GM21423 (cell line): ENCODE results near the gene SUMF2.
"Not testable (repeated sequence)": the region's sequence is repeated elsewhere in the genome, so short reads cannot be mapped to it uniquely, and the experiment has no call there.

ENCODE experiments used
- ATAC-seq: cut with Tn5 transposase; IDR thresholded peaks from one replicate; pipeline ENCODE4 v1.9.1; 2021; ENCODE audit warnings: mild to moderate bottlenecking, moderate library complexity; ENCODE audit not compliant: unreplicated experiment

SUMF2 gene

DNA sequence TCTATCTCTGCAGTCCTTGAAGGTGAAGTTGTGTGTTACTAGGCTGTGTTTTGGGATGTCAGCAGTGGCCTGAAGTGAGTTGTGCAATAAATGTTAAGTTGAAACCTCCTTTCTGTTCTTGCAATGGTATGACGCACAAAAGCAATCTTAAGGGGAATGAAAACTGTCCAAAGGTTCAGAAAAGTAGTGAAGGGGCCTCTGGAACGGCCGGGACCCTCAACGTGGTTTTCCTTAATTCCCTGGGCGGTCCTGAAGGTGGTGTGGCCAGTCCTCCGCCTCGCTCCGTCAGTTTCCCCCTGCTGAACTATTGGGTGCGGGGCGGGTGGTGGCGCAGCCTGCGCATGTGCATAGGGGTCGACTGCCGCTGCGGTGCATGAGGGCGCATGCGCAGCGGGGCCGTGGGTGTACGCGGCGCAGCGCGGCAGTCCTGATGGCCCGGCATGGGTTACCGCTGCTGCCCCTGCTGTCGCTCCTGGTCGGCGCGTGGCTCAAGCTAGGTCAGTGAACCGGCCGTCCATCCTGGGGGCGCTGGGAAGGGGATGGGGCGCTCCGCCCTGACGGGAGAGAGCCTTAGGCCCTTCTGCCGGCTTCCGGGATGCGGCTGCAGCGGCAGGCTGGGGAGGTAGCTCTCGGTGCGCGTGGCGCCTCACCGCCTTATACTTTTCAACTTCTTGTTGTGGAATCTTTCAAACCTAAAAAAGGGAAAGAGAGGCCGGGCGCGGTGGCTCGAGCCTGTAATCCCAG, at the start of gene SUMF2:
Gene SUMF2 (plus strand): TSS at position 405 of the 744 bp plus-strand sequence. CDS start 26 bp downstream, at position 431.
- ATAC-seq = peak; percentile 82

DNA sequence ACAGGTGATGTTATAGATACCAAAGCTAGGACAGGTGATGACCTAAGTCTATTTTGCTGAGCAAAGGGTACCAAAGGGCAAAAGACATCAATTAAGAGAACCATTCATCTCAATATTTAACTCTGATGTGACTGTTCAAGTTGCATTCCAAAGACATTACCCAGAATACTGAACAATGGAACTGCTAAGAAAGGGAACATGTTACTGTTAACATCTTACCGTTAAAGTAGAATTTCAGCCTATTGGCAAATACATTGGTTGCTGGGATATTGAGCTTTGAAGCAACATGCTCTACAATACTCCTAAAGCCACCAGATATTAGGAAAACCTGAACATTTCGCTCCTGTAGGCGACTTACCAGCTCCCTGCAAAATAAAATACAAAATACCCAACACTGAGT, 47.1 kb upstream of the SUMF2 start:
- not testable (repeated sequence) for ATAC-seq

DNA sequence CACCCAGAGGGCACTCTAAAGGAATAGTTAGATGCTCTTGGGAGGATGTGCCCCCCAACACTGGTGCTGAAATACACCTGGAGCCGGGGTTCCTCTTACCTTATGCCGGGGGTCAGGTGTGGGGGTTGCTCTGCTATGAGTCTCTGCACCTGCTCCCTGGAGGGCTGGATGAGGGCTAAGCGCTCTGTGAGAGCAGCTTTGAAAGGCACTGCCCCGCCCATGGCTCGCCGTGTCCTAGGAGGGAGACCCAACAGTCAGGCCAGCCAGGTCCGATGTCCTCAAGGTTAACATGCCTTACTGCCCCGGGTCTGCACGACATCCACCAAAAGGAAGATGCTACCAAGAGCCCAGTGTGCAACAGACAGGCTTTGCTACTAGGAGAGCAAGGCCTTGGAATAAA, 44.6 kb upstream of the SUMF2 start:
- no peak for ATAC-seq

DNA sequence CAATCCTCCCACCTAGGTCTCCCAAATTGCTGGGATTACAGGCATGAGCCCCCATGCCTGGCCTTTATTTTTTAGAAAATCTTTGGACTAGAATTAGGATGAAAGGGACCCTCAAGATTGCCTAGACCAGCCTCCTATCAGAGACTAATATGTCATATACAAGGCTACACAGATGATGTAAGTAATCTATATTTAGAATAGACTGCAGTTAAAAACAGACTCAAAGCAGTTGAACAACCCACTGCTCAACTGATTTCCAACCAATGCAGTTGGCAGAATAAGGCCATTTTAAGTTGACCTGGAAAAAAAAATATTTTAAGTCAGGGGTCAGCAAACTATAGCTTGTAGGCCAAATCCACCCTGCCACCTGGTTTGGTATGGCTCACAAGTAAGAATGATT, 40.6 kb upstream of the SUMF2 start:
- ATAC-seq = no peak

DNA sequence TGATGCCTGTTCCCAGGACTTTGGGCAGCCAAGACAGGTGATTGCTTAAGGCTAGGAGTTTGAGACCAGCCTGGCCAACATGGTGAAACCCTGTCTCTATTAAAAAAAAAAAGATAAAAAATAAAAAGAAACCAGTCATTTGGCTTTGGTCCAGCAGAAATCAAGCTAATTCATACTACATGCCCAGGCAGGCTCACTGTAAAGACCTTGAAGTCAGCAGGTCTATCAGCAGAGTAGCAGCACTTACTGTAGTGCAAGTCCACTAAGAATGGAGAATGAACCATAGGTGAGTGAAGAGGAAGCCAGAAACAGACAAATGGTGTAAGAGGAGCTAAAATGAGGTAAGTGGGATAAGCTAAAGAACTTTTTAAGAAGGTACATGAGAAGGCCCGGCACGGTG, 37.5 kb upstream of the SUMF2 start:
- ATAC-seq = no peak

DNA sequence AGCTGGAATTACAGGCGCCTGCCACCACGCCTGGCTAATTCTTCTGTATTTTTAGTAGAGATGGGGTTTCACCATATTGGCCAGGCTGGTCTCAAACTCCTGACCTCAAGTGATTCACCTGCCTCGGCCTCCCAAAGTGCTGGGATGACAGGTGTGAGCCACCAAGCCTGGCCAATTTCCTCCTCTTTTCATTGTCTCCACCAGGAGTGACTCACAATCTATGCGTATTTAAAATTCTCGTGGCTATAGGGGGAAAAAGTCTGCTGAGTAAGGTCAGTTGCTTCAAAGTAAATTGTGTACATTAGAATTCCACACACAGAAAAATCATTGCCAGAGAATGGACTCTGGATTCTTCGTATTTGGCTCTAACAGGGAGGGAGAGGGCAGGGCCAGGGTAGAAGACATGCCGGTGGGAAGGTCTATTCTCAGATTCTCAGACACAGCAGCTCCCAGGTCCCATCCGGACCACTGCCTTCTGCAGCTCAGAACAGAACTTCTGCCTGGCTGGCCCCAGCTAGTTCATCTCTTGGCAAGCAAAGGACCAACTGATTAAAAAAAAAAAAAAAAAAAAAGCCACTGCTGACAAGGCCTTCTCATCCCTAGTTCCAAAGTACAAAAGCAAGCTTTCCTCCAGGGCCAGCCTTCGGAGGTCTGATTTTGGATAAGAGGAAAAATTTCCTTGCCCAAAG, 35.0 kb upstream of the SUMF2 start:
- no peak for ATAC-seq

DNA sequence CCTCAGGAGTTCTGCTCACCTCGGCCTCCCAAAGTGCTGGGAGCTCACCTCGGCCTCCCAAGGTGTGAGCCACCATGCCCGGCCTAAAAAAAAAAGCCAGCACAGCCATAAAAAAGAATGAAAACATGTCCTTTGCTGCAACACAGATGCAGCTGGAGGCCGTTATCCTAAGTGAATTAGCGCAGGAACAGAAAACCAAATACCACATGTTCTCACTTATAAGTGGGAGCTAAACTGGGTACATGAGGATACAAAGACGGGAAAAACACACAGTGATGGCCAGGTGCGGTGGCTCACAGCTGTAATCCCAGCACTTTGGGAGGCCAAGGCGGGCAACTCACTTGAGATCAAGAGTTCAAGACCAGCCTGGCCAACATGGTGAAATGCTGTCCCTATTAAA, 33.7 kb upstream of the SUMF2 start:
- no peak for ATAC-seq

DNA sequence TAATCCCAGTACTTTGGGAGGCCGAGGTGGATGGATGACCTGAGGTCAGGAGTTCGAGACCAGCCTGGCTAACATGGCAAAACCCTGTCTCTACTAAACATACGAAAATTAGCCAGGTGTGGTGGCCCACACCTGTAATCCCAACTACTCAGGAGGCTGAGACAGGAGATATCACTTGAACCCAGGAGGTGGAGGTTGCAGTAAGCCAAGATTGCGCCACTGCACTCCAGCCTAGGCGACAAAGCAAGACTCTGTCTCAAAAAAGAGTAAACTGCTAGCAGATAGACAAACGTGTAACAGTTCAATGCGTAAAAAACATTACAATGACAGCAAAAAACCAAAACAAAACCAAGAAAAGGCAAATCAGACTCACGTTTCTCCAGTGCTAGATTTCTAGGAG, 32.5 kb upstream of the SUMF2 start:
- ATAC-seq = not testable (repeated sequence)

DNA sequence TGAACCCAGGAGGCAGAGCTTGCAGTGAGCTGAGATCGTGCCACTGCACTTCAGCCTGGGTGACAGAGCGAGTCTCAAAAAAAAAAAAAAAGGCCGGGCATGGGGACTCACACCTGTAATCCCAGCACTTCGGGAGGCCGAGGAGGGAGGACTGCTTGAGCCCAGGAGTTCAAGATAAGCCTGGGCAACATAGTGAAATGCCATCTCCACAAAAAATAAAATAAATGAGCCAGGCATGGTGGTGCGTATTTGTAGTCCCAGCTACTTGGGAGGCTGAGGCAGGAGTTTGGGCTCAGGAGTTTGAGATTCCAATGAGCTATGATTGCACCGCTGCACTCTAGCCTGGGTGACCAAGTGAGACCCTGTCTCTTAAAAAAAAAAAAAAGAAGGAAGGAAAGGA, 31.5 kb upstream of the SUMF2 start:
- ATAC-seq = not testable (repeated sequence)

DNA sequence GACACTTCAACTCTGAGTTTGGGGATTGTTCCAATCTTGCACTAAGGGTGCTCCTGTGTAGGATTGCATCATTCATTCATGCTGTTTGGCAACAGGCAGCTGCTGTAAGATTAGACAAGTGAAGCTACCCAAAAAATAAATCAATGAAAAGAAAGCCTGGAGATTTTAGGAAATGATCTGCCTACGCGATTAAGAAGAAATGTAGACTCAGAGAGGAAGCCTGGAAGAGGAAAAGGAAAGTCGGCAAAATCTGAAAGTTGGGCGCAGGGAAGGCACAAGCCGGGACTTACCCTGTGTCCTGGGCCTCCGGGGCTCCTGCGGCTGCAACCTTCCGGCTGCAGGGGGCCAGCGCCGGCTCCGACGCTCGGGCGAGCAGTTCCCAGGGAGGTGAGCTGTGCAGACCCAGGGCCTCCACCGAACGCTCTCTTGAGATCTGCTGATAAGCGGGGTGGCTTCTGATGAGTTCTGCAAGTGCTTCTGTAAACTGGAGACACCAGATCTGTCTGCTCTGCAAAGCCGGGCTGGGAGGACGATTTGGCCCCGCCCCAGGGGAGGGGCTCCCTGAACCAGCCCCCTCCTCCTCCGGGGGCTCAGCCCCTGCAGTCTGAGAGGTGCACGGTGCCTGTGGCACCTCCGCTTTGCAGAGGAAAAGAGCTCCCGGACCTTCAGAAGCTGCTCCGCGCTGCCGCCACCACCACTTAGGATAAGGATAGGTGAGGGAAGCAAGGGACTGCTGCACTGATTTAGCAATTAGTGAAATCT, 30.2 kb upstream of the SUMF2 start:
- ATAC-seq = peak; percentile 97

DNA sequence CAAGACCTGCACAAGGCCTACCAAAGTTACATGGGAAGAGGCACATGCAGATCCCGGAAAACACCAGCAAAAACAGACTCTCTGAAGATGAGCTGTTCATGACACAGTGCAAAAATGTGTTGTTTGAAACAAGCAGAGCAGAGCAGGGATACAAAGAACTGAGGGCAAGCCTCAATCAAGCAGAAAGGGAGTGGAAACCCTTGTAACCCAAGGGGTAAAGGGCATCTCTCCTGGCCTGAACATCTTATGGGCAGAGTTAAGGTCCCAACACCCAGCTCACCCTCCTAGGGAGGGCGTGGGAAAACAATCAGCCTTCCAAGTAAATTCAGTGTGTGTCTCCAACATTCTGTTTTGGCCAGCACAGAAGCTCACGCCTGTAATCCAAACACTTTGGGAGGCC, 23.4 kb upstream of the SUMF2 start:
- ATAC-seq = no peak

DNA sequence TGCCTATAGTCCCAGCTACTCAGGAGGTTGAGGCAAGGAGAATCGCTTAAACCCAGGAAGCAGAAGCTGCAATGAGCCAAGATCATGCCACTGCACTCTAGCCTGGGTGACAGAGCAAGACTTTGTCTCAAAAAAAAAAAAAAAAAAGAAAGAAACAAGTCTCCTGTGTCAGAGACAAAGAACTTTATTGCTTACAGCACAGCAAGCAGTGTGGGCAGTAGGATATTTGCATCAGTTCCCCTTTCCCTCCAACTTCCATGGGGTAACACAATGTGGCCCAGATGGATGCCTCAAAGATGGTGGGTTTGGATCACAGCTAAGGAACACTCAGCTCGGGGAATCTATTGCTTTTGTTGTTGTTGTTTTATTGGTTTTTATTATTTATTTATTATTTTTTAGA, 18.3 kb upstream of the SUMF2 start:
- ATAC-seq = not testable (repeated sequence)

DNA sequence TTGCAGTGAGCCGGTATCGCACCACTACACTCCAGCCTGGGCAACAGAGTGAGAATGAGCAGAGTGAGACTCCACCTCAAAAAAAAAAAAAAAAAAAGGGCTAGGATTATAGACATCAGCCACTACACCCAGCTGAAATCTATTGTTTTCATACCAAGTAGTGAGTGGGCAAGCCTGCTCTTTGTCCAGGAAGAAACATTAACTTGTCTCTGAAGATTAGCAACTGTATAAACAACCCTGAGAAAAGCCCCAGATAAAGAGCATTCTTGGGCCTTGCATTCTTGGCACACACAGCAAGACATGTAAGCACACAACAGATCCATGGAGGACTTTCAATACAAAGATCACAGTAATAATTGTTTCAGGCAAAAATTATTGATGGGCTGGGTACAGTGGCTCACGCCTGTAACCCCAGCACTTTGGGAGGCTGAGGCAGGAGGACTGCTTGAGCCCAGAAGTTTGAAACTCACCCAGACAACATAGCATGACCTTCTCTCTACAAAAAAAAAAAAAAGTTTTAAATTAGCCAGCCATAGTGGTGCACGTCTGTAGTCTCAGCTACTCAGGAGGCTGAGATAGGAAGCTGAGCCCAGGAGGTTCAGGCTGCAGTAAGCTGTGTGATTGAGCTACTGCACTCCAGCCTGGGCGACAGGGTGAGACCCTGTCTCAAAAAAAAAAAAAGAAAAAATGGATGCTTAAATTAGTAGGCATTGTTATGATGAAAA, 17.2 kb upstream of the SUMF2 start:
- ATAC-seq = no peak

DNA sequence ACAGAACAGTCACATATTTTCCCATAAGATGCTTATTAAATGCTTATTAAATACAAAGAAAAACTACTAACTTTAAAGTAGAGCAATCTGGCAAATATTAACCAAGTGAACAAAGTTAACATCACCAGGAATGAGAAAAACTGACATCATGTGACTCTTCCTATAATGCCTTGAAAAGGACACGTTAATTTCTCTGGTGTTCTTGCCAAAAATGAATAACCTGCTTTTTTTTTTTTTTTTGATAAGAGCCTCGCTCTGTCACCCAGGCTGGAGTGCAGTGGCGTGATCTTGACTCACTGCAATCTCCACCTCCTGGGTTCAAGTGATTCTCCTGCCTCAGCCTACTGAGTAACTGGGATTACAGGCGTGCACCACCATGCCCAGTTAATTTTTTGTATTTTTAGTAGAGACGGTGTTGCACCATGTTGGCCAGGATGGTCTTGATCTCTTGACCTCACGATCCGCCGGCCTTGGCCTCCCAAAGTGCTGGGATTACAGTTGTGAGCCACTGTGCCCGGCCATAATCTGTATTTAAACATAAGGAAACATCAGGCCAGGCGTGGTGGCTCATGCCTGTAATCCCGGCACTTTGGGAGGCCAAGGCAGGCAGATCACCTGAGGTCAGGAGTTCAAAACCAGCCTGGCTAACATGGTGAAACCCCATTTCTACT, 16.5 kb upstream of the SUMF2 start:
- ATAC-seq = not testable (repeated sequence)

DNA sequence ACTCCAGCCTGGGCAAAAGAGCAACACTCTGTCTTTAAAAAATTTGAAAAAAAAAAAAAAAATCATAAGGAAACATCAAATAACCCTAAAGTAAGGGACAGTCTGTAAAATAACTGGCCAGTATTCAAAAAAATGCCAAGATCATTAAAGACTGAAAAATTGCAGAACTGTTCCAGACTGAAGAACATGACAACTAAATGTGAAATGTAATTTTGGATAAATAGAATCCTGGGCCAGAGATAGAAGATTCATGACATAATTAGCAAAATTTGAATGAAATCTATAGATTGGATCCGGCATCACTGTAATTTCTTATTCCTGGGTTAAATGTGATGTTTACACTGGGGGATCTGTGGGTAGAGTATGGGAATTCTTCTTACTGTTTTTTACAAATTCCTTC, 15.8 kb upstream of the SUMF2 start:
- no peak for ATAC-seq

DNA sequence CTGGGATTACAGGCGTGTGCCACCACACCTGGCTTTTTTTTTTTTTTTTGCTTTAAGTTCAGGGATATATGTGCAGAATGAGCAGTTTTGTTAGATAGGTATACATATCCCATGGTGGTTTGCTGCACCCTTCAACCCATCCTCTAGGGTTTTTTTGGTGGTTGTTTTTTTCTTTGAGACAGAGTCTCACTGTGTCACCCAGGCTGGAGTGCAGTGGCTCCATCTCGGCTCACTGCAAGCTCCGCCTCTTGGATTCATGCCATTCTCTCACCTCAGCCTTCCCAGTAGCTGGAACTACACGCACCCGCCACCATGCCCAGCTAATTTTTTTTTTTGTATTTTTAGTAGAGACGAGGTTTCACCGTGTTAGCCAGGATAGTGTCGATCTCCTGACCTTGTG, 15.3 kb upstream of the SUMF2 start:
- ATAC-seq = not testable (repeated sequence)

DNA sequence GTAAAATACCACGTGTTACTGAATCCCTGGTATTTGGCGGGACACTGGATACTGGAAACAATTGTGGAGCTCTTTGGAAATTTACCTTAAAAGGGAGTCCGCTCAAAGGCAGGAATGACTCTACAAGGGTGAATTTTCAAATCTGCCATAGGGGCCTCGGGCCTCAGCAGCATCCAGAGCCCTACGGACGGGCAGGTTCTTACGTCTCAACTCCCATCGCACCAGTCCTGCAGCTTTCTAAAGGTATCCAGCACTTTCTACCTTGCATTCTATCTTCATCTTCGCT, 13.1 kb upstream of the SUMF2 start:
- ATAC-seq = no peak

DNA sequence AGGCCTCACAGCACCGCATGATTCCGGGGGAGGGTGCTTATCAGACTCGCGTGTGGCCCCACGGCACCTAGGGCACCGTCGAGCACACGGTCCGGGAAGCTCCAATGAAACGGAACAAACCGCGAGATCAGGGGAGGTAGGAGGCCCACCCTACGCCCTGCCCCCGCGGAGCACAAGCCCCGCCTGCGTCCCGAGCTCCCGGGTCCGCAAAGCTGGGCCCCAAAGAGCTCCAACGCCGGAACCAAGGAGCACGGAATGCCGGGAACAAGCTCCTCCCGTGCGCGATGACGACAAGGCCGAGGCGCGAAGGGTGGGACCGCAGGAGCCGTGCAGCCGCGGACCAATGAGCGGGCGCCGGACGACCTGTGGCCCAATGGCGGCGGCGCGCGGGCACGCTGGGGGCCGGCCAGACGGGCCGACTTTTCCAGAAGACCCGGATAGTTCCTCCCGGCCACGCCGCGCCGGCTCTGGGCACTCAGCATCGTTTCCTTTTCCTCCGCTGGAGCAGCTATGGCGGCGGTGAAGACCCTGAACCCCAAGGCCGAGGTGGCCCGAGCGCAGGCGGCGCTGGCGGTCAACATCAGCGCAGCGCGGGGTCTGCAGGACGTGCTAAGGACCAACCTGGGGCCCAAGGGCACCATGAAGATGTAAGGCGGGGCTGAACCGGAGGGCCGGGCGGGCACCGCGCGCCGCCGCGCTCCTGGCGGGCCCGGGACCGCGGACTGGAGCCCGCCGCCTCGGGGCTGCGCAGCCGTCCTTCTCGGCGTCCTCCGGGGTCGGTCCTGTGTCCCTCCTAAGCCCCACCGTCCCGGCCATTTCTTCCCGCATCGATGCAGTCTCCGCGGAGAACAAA, 12.5 kb upstream of the SUMF2 start, which contains the start of the genes CCT6A and PSPH:
Gene CCT6A (plus strand): TSS at position 427 of the 853 bp plus-strand sequence. CDS start 84 bp downstream, at position 511.
Gene PSPH (minus strand): TSS at position 106 of the 853 bp plus-strand sequence. CDS start 30,232 bp downstream, outside the sequence.
- ATAC-seq = peak; percentile 96

DNA sequence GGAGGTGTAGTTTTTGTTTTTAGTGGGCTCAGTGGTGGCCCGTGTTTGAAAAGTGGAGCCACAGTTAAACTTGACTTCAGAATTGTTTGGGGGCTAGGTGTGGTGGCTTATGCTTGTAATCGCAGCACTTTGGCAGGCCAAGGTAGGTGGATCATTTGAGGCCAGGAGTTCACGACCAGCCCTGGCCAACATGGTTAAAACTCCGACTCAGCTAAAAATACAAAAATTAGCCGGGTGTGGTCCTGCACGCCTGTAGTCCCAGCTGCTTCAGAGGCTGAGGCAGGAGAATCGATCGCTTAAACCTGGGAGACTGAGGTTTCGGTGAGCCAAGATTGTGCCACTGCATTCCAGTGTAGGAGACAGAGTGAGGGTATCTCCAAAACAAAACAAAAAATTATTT, 10.7 kb upstream of the SUMF2 start:
- no peak for ATAC-seq

DNA sequence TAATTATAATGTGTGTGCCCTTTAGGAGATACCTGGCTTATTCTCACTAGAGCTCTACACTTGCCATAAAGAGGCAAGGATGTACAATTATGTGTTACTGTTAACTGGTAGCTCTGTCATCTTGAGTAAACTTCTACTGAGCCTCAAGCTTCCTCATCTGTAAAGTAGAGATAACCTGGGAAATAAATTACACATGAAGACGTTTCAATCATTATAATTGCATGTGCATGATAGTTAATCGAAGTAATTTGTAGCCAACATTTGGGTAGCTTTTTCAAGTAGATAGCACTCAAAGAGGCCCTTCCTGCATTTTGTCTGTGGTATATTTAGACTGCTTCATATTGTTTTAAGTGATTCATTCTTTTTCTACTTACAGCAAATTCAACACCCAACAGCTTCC, 10.1 kb upstream of the SUMF2 start:
- no peak for ATAC-seq
